DMS 273 (cell line): ENCODE data around the gene SH3RF1.
A peak's percentile ranks its signal among the peaks of the same experiment; 100 is the strongest.

Experiments
- DNase-seq: peaks from one replicate; lab custom pipeline; 2025; ENCODE audit not compliant: unreplicated experiment; lab: John Stamatoyannopoulos, UW

SH3RF1 gene

DNA sequence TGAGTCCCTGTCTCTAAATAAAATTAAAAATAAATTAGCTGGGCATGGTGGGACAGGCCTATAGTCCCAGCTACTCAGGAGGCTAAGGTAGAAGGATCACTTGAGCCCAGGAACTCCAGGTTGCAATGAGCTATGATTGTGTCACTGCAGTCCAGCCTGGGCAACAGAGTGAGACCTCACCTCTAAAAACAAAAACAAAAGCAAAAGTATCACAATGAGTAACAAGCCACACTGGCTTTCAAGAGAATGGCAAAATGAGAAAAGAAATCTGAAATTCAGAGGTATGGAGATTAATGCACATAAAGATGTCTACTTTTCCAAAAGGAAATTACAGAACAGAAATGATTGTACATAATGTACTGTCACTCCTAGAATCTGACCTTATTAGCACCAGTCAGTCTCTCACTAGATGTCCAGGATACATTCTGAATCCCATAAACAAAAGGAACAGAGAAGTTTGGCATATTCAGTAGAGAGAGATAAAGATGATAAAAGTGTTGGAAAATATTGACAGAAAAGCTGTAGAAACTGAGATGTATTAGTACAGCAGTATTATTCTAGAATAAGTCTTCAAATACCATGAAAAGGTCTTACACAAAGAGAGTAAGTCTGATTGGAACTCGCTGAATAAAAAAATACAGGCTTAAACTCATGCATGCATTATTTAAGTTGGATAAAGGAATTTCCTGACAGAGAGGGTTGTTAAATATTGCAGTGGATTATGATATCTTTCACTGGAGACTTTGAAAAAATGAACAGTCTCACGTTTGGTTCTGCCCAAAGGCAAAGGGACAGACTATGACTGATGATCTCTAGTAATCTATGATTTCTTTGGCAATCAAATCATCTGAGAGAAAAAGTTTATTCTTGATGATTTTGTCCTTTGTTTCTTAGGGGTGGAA lies 102.5 kb downstream of the SH3RF1 start:
- no peak for DNase-seq

DNA sequence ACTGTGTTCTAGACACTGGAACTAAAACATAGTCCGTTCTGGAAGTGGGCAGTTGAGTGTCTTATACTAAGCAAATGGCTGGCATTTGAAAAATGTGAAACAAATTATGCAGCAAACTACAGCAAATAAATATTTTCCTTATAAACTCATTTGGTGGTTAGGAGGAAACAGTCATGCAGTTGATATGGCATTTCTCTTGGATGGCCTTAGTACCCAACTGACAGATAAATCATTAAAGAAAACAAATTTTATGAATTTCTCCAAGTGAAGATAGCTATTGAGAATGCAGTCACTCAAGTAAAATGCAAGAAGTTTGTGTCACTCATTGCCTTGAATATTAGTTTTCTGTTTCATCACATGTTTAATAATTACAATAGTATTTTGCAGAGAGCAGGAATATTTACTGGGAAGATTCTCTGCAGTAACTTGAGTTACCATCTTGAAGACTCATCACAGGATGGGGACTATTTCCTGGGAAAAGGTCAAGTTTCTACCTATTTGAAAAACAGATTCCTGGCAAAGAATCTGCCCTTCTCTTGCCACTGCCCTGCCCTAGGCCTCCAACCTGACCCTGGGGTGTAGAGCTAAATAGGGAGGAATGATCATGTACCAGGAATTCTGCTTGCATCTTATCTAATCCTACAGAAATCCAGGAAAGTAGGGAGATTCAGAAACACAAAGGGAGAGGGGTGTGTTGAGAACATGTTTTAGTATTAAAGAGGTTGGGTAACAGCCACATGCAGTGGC lies 105.9 kb downstream of the SH3RF1 start:
- DNase-seq: no peak

DNA sequence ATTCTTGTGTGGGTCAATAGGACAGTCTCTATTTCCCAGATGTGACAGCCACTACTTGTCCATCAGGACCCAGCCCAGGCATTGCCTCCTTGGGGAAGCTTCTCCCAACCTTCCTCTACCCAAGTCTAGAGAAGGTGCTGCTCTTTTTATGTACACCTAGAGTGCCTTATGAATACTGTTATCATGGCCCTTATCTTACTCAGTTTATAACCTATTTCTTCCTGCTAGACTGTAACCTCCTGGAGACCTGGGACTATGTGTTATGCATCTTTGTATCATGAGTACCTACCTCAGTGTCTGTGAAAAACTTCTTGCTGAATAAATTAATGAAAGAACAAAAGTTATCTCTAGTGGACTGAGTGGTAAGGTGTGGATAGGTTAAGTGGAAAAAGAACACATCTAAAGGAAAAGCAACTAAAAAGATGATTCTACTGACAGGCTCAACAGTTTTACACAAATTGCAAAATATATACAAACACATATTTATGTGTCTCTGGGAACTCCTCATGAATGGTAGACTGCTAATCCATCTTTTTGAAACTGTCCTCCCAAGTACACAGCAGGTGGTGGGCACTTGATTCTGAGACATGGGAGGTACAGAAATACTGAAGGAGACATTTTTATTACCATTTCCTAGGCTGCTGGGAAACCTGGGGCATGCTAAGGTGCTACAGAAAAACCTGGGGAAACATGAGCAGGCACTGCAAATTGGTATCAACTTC lies 106.6 kb downstream of the SH3RF1 start:
- no peak for DNase-seq

DNA sequence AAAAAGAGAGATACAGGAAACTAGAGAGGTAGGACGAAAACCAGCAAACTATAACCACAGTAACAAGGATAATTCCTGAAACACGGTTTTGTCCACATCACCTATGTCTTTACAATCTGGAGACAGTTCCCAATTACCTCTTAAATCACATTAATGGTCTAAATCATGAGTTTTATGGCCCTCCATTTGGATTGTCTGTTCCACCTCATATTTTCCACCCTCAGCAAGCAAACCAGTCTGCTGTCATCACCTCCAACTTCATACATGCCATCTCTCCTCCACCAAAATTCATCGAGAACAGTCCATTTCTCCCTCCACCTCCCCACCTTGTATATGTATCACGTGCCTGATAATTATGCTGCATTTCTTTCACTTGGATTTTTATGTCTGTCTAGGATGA lies 107.3 kb downstream of the SH3RF1 start:
- no peak for DNase-seq

DNA sequence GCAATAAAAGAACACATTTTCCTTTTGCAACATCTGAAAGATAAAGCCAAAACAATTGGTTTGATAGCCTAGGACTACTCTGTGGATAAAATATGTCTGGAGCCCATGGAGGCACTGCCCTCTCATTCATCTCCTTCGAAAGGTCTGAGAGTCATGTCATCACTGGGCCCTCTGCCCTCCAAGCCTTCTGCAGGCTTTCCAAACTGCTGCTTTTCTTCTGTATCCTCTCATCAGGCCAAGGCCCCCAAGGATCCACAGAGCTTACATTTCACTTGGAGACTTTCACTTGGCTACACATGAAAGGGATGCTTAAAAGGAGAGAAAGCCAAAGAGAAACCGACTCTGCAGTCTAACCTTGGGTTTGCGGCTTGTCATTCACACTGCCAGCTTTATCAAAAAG lies 109.9 kb downstream of the SH3RF1 start:
- DNase-seq: no peak

DNA sequence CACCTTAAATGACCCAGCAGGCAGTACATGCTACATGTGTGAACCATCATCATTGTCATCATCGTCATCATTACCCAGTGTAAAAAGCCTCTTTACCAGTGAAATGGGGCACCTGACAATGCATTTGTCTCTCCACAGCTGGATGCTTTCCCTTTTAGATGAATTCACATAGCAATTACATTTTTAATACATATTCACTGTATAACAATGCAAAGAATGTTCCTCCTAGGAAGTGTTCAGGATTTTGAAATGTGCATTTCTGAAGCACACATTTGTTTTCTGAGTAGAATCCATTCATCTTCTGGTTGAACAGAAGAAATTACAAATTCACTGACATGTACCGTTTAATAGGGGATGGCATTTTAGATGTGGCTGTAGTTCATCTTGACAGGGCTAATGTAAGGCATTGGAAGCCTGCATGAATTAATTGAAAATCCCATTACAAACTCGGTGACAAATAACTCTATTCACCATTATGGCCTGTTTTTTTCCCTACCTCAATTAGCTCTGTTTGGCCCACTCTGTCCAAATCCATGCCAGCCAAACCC lies 111.1 kb downstream of the SH3RF1 start:
- DNase-seq: no peak

DNA sequence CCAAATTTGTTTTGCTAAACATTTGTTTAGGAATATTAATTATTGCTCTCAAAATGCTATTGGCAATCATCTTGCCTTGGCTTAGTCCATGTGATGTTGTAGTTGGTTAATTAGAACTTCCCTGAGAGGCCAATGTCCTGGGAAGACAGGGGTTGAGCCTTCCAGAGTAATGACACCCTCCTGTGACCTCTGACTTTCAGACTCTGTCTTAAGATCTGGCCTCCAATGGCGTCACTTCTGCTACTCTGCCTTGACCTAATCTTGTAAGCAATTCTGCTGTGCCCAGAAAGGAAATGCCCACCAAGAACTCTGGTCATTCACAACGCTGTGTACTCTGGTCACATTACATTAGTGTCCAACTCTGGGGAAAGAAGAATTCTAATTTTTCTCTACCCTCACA lies 111.9 kb downstream of the SH3RF1 start:
- DNase-seq: no peak

DNA sequence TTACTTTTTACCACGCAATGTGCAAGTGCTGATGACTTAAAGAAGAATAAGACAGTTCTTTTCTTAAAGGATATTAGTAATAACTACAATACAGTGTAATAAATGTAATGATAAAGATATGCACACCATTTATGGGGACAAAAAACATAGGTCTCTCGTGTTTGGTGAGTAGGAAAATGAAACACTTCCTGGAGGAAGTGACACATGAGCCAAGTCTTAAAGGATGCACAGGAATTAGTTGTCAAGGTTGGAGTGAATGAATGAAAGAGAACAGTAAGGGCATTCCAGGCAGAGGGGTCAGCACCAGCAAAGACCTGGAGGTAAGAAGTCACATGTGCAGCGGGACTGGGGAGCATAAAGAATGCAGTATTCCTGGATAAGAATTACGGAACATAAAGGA lies 112.7 kb downstream of the SH3RF1 start:
- DNase-seq: no peak

DNA sequence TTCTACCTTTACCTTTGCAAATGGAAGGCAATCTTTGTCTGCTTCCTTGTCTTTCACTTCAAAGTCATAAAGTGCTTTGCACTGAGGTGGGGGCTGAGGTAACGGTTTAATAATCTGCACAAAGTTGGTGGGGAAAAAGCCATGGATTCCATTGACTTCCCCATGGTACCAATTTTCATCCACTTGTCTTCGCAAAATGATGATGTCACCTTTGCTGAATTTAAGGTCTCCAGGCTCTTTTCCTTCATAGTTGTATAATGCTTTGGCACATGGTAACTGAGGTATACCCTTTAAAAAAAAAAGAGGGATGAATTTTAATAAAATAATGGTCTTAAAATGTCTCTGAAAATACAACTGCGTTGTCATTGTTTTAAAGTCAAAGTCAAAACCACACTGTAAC lies 114.4 kb downstream of the SH3RF1 start:
- no peak for DNase-seq

DNA sequence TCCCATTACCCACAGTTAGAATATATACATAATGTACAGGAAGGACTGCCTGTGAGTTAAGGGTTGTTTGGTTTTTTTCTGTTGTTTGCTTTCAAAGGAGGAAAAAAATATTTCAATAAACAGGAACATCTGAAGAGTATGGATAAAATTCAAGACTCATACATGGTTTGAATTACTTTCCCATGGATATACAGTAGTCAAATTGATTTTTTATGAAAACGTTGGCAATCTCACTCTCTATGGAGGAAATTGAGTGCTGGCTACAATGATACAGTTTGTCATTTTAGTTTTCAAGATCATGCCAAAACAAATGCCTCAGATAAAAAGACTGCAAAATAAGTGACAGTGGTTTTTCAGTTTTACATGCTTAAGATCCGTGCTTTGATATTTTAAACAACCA lies 116.6 kb downstream of the SH3RF1 start:
- DNase-seq: no peak

DNA sequence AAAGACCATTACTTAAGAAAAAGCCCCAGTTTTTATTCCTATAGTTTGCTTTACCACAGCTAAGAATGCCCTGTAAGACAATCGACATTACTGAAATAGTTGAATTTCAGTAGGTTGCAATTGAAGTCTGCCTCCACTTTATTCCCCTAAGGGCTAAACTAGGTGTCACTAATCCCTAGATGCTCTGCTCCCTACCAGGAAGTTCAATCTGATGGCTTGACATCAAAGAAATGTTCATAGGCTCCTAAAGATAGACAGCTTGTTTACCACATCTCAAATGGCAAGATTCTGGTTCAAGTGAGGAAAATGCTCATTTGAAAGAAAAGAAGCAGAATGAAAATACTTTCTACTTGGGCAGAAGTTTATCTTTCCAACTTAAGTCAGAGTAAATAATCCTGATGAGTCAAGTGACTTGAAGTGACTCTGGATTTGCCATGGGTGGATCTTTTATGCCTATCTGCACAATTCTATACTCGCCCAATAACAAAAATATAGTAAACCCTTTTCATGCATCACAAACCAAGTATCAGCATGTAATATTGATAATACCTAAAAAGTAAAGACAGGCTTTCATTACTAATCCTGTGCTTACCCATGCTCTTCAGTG lies 117.2 kb downstream of the SH3RF1 start:
- no peak for DNase-seq

DNA sequence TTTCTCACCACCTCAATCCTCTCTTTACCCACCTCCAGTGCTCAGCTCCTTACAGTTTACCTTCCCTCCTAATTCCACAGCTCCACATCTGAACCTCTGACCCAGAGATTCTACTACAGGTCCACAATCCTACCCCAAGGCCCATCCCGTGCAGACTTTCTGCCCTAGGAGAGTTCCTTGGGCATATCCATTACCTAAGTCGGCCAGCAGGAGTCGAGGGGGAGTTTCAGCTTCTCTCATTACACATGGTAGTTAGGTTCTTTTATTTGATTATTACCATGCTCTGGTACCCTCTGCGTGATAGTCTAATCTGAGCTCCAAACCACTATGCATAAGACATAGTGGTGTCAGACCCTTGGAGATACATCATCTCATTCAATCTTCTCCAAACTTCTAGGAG lies 117.9 kb downstream of the SH3RF1 start:
- DNase-seq: no peak

DNA sequence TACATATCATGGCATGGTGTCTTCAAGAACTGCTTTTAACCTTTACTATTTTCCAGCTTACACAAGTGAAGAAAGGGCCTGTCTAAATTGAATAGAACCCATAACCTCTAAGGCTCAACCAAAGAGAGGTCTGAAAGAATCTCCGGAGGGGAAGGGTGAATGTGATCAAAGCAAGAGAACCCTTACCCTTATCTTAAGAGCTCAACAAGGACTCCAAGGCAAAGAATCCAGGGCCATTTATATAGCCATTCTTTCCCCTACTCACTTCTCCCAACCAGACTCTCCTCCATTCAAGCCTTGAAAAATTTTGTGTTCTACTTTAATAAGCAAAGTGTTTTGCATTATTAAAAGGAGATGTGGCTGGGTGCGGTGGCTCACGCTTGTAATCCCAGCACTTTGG lies 118.7 kb downstream of the SH3RF1 start:
- no peak for DNase-seq

DNA sequence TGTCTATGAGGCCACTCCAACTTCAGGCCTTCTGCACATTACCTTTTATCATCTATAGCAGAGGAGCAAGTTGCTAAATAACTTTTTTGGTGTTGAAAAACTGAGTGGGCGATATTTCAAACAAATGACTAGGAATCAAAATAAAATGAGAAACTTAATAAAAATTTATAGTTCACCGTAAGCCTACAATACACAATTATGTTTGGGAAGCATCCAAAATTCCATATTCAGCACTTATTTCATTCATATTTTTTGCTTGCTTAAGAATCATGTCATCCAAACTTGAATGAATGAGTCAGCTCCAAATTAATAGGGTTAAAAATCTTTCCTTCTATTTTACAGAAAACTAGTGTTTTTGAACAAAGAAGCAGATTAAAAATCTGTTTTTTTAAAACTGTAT lies 119.1 kb downstream of the SH3RF1 start:
- DNase-seq: no peak

DNA sequence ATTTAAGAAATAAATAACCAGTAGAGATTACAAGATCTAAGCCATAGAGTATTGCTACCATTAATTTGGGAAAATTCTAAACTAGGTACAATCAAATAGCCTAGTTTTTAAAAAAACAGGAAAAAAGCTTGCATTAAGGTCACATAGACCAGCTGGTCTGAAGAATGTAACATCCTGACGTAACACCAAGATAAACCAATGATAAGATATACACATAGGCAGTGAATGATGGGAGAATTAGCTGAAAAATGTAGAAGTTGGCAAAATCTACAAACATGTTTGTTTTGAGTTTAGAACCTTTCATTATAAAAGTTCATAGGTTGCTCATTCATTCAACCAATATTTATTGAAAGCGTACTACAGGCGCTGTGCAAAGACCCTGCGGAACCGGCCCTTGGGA lies 120.0 kb downstream of the SH3RF1 start:
- DNase-seq: no peak

DNA sequence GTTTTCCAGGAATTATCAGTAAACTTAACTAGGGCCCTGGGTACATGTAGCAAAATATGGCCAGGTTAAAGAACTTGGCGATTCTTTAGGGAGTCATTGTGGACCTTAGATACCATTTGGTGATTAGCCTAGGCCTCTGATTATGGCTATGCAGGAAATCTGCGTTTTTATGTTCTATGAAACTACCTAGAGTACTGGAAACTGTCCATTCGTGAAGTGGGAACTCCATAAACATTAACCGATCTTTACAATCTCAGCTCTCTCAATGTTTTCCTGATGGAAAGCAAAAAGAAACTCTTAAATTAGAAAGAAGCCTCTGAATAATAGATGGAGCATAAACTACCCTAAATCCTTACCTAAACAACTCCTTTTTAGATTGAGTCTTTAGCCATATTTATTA lies 121.9 kb downstream of the SH3RF1 start:
- no peak for DNase-seq

DNA sequence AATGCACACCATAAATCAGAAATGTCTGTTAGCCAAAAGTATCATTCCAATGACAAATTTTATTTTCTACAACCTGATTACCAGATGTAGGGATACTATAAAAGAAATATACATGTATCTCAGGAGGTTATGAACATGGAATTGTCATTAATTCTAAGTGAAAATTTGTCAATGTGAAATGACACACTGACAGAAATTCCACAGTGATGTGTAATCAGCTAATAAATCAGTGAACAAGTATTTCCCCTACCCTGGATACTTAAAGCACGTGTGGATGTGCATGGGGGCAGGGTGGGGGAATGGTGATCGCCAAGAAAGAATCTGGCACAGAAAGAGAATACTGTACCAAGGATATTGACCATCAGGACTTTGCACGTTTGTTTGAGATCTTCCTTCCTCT lies 123.6 kb downstream of the SH3RF1 start:
- DNase-seq: no peak

DNA sequence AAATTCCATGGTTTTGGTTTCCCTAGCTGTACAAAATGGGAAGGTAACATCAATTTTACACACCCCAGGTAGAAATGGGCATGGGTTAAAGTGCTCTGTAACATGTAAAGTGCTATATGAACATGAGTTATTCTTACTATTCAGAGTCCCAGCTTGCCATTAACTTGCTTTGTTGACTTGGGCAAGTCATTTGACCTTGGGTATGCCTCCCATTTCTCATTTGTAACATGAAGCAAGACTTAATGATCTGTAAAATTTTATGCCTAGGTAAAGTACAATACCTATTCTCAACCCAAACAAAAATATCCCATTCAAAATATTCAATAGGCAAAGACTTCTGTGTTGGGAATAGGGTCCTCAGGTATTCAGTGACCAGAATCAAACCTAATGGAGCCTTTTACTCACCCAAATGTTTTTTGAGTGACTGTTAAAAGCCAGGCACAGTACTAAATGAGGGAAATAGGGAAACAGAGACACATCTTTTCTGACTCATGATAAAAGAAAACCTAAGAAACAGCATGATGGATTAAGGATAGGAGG lies 126.6 kb downstream of the SH3RF1 start:
- no peak for DNase-seq

DNA sequence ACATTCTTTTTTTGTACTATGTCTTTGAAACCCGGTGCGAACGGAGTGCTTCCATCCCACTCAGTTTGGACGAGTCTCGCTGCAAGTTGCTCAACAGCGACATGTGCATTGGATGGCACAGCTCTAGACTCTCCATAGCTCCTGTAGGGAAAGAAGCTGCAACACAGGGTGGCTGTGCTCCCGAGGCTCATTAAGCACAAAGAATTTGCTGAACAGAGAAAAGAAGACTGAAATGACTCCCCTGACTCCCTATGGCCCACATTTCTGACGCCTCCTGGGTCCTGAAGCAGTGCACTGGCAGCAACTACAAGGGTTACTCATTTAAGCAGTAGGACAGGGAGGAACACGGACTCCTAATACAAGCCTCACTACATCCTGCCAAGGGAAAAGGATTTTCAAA lies 127.4 kb downstream of the SH3RF1 start:
- no peak for DNase-seq

DNA sequence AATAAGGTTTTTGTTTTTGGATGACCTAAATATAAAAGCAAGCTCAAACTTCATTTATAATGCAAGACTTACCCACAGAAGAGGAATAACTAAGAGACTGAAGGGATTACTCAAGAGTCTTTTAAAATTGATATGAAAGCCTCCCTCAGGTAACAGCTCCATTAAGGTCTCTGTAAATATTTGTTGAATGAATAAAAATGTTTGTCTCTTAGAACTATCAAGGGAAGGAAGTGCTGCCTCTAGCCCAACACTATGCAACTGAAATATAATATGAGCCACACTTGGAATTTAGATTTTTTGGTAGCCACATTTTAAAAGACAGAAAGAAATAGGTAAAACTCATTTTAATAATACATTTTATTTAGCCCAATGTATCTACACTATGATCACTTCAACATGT lies 127.8 kb downstream of the SH3RF1 start:
- no peak for DNase-seq

DNA sequence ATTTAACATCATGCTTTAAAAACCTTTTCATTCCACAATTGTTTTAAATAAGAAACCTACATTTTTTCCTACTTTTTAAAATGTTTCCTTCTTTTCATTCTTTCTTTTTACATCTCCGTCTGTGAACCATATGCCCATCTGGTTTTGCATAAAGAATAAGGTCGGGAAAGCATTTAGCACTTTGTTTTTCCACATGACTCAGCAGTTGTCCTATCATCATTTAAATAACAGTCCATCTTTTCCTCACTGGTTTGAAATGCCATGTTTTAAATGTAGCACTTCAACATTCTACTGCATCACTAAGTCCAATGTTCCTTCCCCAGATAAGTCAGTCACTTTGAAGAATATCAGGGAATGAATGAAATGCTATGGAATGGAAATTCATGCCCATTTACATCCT lies 128.4 kb downstream of the SH3RF1 start:
- peak; percentile 36 for DNase-seq
